ENCODE measurements around the gene CNST.
A peak's percentile ranks its signal among the peaks of the same experiment; 100 is the strongest.
"Not testable (repeated sequence)": the region's sequence is repeated elsewhere in the genome, so short reads cannot be mapped to it uniquely, and the experiment has no call there.

Gene CNST

DNA sequence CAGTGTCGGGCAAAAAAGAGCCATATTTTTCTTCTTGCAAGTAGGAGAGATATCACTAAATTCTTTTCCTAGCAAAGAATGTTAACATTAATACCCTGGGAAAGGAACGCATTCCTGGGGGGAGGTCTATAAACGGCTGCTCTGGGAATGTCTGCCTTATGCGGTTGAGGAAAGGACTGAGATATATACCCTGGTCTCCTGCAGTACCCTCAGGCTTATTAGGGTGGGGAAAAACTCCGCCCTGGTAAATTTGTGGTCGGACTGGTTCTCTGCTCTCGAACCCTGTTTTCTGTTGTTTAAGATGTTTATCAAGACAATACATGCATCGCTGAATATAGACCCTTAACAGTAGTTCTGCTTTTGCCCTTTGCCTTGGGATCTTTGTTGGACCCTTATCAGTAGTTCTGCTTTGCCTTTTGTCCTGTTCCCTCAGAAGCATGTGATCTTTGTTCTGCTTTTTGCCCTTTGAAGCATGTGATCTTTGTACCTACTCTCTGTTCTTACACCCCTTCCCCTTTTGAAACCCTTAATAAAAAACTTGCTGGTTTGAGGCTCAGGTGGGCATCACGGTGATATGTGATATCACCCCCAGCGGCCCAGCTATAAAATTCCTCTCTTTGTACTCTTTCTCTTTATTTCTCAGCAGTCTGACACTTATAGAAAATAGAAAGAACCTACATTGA lies 128.1 kb downstream of the CNST start:
- H3K27ac Mint-ChIP-seq; H3K36me3 Mint-ChIP-seq (ENCODE audit: low read depth); H3K27me3 Mint-ChIP-seq (ENCODE audit: low read depth); H3K4me3 Mint-ChIP-seq; DNase-seq (ENCODE audit: low spot score); H3K4me1 Mint-ChIP-seq (ENCODE audit: low read depth): not testable (repeated sequence)
- peaks cover 19% of the 10 kb centered on the region for H3K9me3 Mint-ChIP-seq

DNA sequence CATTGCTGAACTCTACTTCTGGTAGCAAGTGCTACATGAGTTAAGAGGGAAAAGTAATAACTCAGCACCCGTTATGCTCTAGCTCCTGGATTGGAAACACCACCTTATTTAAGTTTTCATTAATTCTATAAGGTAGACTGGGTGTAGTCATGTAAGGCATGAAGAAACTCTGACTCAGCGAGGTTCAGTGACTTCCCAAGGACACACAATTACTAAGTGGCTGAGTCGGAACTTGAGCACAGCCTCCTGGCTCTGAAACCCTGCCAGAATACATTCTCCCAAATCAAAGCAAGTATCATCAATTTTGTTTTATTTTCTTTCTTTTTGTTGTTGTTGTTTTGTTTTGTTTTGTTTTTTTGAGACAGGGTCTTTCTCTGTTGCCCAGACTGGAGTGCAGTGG lies 128.9 kb downstream of the CNST start:
- Mint-ChIP-seq H3K4me1 (ENCODE audit: low read depth) (peaks cover 7% of the 10 kb centered on the region), H3K4me3 (no peak overlapping the region), H3K27ac (no peak overlapping the region), H3K9me3 (peaks cover 19% of the 10 kb centered on the region), H3K27me3 (ENCODE audit: low read depth) (no peaks in the 10 kb centered on the region), H3K36me3 (ENCODE audit: low read depth) (peaks cover 3% of the 10 kb centered on the region)
- DNase-seq (ENCODE audit: low spot score), result no peak

GRCh38 chr1:246695666-246696065 lies 129.4 kb downstream of the CNST start:
- peaks cover 7% of the 10 kb centered on the region for H3K4me1 Mint-ChIP-seq (ENCODE audit: low read depth)
- H3K27ac Mint-ChIP-seq, result no peak overlapping the region
- peaks cover 3% of the 10 kb centered on the region for H3K36me3 Mint-ChIP-seq (ENCODE audit: low read depth)
- no peak for DNase-seq (ENCODE audit: low spot score)
- H3K27me3 Mint-ChIP-seq (ENCODE audit: low read depth), result no peaks in the 10 kb centered on the region
- peaks cover 19% of the 10 kb centered on the region for H3K9me3 Mint-ChIP-seq
- H3K4me3 Mint-ChIP-seq, result no peak overlapping the region

- DNase-seq (ENCODE audit: low spot score), result no peak
- Mint-ChIP-seq H3K27me3 (ENCODE audit: low read depth) (no peaks in the 10 kb centered on the region), H3K27ac (no peak overlapping the region), H3K4me3 (peak overlapping the region; percentile 3), H3K9me3 (peaks cover 12% of the 10 kb centered on the region), H3K36me3 (ENCODE audit: low read depth) (no peaks in the 10 kb centered on the region), H3K4me1 (ENCODE audit: low read depth) (peaks cover 7% of the 10 kb centered on the region)
Measured at GRCh38 chr1:246698466-246699094, 132.3 kb downstream of the CNST start.

- Mint-ChIP-seq H3K9me3 (peaks cover 8% of the 10 kb centered on the region), H3K27ac (no peak overlapping the region), H3K36me3 (ENCODE audit: low read depth) (no peaks in the 10 kb centered on the region), H3K4me1 (ENCODE audit: low read depth) (peaks cover 7% of the 10 kb centered on the region), H3K4me3 (peak overlapping the region; percentile 3), H3K27me3 (ENCODE audit: low read depth) (no peaks in the 10 kb centered on the region)
- peak; percentile 79 for DNase-seq (ENCODE audit: low spot score)
Measured at GRCh38 chr1:246699095-246699735, 133.0 kb downstream of the CNST start.

GRCh38 chr1:246703581-246703980 lies 137.3 kb downstream of the CNST start:
- H3K4me3 Mint-ChIP-seq, result no peak overlapping the region
- peaks cover 5% of the 10 kb centered on the region for H3K27me3 Mint-ChIP-seq (ENCODE audit: low read depth)
- peaks cover 14% of the 10 kb centered on the region for H3K4me1 Mint-ChIP-seq (ENCODE audit: low read depth)
- no peaks in the 10 kb centered on the region for H3K9me3 Mint-ChIP-seq
- no peaks in the 10 kb centered on the region for H3K36me3 Mint-ChIP-seq (ENCODE audit: low read depth)
- no peak for DNase-seq (ENCODE audit: low spot score)
- no peak overlapping the region for H3K27ac Mint-ChIP-seq

GRCh38 chr1:246705368-246705767 lies 139.1 kb downstream of the CNST start:
- peaks cover 2% of the 10 kb centered on the region for H3K36me3 Mint-ChIP-seq (ENCODE audit: low read depth)
- H3K4me1 Mint-ChIP-seq (ENCODE audit: low read depth), result peaks cover 17% of the 10 kb centered on the region
- H3K9me3 Mint-ChIP-seq, result peaks cover 8% of the 10 kb centered on the region
- no peak for DNase-seq (ENCODE audit: low spot score)
- H3K27ac Mint-ChIP-seq, result no peak overlapping the region
- no peak overlapping the region for H3K4me3 Mint-ChIP-seq
- H3K27me3 Mint-ChIP-seq (ENCODE audit: low read depth), result peaks cover 8% of the 10 kb centered on the region

- Mint-ChIP-seq H3K27ac (no peak overlapping the region), H3K27me3 (ENCODE audit: low read depth) (peaks cover 12% of the 10 kb centered on the region), H3K4me3 (no peak overlapping the region), H3K4me1 (ENCODE audit: low read depth) (peaks cover 17% of the 10 kb centered on the region), H3K9me3 (peaks cover 8% of the 10 kb centered on the region), H3K36me3 (ENCODE audit: low read depth) (peaks cover 2% of the 10 kb centered on the region)
- no peak for DNase-seq (ENCODE audit: low spot score)
Measured at GRCh38 chr1:246708166-246708565, 141.9 kb downstream of the CNST start.

DNA sequence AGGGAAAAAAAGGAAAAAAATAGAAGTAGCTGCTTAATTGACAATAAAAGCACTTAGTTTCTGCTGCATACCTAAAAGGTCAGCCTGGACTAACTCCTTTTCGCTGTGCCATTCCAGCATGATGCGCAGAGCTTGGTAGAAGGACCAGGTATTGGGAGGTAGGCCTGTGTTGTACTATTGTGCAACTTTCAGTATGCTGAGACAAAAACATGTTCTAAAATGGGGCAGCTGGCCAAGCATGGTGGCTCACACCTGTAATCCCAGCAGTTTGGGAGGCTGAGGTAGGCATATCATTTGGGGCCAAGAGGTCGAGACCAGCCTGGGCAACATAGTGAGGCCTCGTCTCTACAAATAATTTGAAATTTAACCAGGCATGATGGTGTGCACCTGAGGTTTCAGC lies 142.9 kb downstream of the CNST start:
- H3K4me1 Mint-ChIP-seq (ENCODE audit: low read depth), result peaks cover 17% of the 10 kb centered on the region
- no peak overlapping the region for H3K4me3 Mint-ChIP-seq
- no peak overlapping the region for H3K27ac Mint-ChIP-seq
- H3K9me3 Mint-ChIP-seq, result peaks cover 8% of the 10 kb centered on the region
- peaks cover 2% of the 10 kb centered on the region for H3K36me3 Mint-ChIP-seq (ENCODE audit: low read depth)
- no peak for DNase-seq (ENCODE audit: low spot score)
- peaks cover 12% of the 10 kb centered on the region for H3K27me3 Mint-ChIP-seq (ENCODE audit: low read depth)

GRCh38 chr1:246709835-246710234 lies 143.6 kb downstream of the CNST start:
- Mint-ChIP-seq H3K27me3 (ENCODE audit: low read depth) (peaks cover 11% of the 10 kb centered on the region), H3K27ac (no peak overlapping the region), H3K36me3 (ENCODE audit: low read depth) (peaks cover 2% of the 10 kb centered on the region), H3K4me3 (no peak overlapping the region), H3K4me1 (ENCODE audit: low read depth) (peaks cover 17% of the 10 kb centered on the region), H3K9me3 (peaks cover 8% of the 10 kb centered on the region)
- no peak for DNase-seq (ENCODE audit: low spot score)

DNA sequence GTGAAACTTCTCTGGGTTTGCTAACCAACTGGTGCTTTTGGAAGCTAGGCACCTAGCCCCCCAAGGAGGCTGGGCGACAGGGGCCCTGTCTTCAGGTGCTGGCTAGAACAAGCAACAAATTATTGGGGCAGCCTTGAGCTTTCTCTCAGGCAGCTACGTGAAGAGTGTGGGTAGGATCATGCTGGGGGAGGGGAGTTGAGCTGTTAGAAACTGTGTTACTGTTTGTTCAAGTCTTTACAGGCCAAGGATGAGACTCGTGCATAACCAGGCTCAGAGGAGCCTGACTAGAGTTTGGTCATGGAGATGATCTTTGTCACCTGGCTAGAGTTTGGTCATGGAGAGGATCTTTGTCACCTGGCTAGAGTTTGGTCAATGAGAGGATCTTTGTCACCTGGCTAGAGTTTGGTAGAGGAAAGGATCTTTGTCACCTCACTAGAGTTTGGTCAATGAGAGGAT lies 145.3 kb downstream of the CNST start:
- Mint-ChIP-seq H3K36me3 (ENCODE audit: low read depth) (peaks cover 2% of the 10 kb centered on the region), H3K4me1 (ENCODE audit: low read depth) (peaks cover 15% of the 10 kb centered on the region), H3K27ac (no peak overlapping the region), H3K4me3 (no peak overlapping the region), H3K27me3 (ENCODE audit: low read depth) (peaks cover 17% of the 10 kb centered on the region), H3K9me3 (peaks cover 8% of the 10 kb centered on the region)
- no peak for DNase-seq (ENCODE audit: low spot score)

DNA sequence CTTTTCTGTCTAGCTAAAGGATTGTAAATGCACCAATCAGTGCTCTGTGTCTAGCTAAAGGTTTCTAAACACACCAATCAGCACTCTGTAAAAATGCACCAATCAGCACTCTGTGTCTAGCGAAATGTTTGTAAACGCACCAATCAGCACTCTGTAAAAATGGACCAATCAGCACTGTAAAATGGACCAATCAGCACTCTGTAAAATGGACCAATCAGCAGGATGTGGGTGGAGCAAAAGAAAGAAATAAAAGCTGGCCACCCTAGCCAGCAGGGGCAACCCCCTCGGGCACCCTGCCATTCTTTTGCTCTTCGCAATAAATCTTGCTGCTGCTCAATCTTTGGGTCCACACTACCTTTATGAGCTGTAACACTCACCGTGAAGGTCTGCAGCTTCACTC lies 146.2 kb downstream of the CNST start:
- Mint-ChIP-seq H3K9me3 (peaks cover 12% of the 10 kb centered on the region), H3K27me3 (ENCODE audit: low read depth) (peaks cover 21% of the 10 kb centered on the region), H3K4me1 (ENCODE audit: low read depth) (peaks cover 15% of the 10 kb centered on the region)
- not testable (repeated sequence) for H3K4me3 Mint-ChIP-seq; DNase-seq (ENCODE audit: low spot score); H3K36me3 Mint-ChIP-seq (ENCODE audit: low read depth); H3K27ac Mint-ChIP-seq
